Measurements from ENCODE around the gene GRAPL. TPM values are rescaled to one million over a fixed set of nuclear protein-coding genes. Genes with fewer than 3 reads are reported as not detected.
"Not testable (repeated sequence)": the region's sequence is repeated elsewhere in the genome, so short reads cannot be mapped to it uniquely, and the experiment has no call there.

Gene GRAPL
- not detected in 2 replicates for total RNA-seq (2014; rRNA removed; shearing (Covaris generic))

- DNase-seq (ENCODE audit: low read depth) = not testable (repeated sequence)
Measured at GRCh38 chr17:19127148-19127980, at the start of gene GRAPL. TSS of gene GRAPL (plus strand) at chr17:19127589. CDS start at chr17:19127620, 31 bp downstream.

GRCh38 chr17:19088804-19089685, 38.3 kb upstream of the GRAPL start:
- not testable (repeated sequence) for DNase-seq (ENCODE audit: low read depth)

GRCh38 chr17:19090058-19090772, 37.2 kb upstream of the GRAPL start:
- not testable (repeated sequence) for DNase-seq (ENCODE audit: low read depth)

GRCh38 chr17:19092737-19093683, 34.4 kb upstream of the GRAPL start:
- DNase-seq (ENCODE audit: low read depth) = not testable (repeated sequence)

GRCh38 chr17:19093684-19094438, 33.5 kb upstream of the GRAPL start:
- not testable (repeated sequence) for DNase-seq (ENCODE audit: low read depth)

GRCh38 chr17:19108517-19108916, 18.9 kb upstream of the GRAPL start:
- not testable (repeated sequence) for DNase-seq (ENCODE audit: low read depth)

- DNase-seq (ENCODE audit: low read depth) = not testable (repeated sequence)
Measured at GRCh38 chr17:19110189-19111097, 16.9 kb upstream of the GRAPL start.

GRCh38 chr17:19111111-19111711, 16.2 kb upstream of the GRAPL start:
- not testable (repeated sequence) for DNase-seq (ENCODE audit: low read depth)

GRCh38 chr17:19111801-19112458, 15.5 kb upstream of the GRAPL start:
- not testable (repeated sequence) for DNase-seq (ENCODE audit: low read depth)

GRCh38 chr17:19112459-19112826, 14.9 kb upstream of the GRAPL start:
- not testable (repeated sequence) for DNase-seq (ENCODE audit: low read depth)

- DNase-seq (ENCODE audit: low read depth) = not testable (repeated sequence)
Measured at GRCh38 chr17:19118695-19119094, 8.7 kb upstream of the GRAPL start.

- DNase-seq (ENCODE audit: low read depth) = not testable (repeated sequence)
Measured at GRCh38 chr17:19125289-19125688, 2.1 kb upstream of the GRAPL start.

- DNase-seq (ENCODE audit: low read depth) = not testable (repeated sequence)
Measured at GRCh38 chr17:19129500-19129899, 2.1 kb downstream of the GRAPL start.

- not testable (repeated sequence) for DNase-seq (ENCODE audit: low read depth)
Measured at GRCh38 chr17:19131108-19131507, 3.7 kb downstream of the GRAPL start.

GRCh38 chr17:19131772-19132171, 4.4 kb downstream of the GRAPL start:
- DNase-seq (ENCODE audit: low read depth) = not testable (repeated sequence)

- DNase-seq (ENCODE audit: low read depth) = not testable (repeated sequence)
Measured at GRCh38 chr17:19133793-19134192, 6.4 kb downstream of the GRAPL start.

- DNase-seq (ENCODE audit: low read depth) = not testable (repeated sequence)
Measured at GRCh38 chr17:19135391-19135790, 8.0 kb downstream of the GRAPL start.

- not testable (repeated sequence) for DNase-seq (ENCODE audit: low read depth)
Measured at GRCh38 chr17:19136138-19136537, 8.7 kb downstream of the GRAPL start.
